Astrocyte (in vitro differentiated cells and primary cell): ENCODE measurements around the gene PTGER2. TPM values are rescaled to one million over a fixed set of nuclear protein-coding genes. Genes with fewer than 3 reads are reported as not detected.

ENCODE experiments used
- DNase-seq: peaks from one replicate; pipeline ENCODE4 v3.0.0-alpha.2; 2010; ENCODE audit warnings: low read depth
- FAIRE-seq: peaks from 2 replicates; lab custom pipeline; 2011; peaks lifted over from hg19 to GRCh38; lab: Jason Lieb, UNC
- H2AFZ ChIP-seq: 2 replicates; pipeline ENCODE4 v1.6.0; 2012; ENCODE audit warnings: low read depth, low read length, inconsistent platforms
- H3K27ac ChIP-seq: 2 replicates; pipeline ENCODE4 v1.5.1; 2011; ENCODE audit warnings: low read depth, low read length, inconsistent platforms
- H3K27me3 ChIP-seq: 2 replicates; pipeline ENCODE4 v1.6.0; 2011; ENCODE audit warnings: low read length, inconsistent platforms; ENCODE audit not compliant: insufficient read depth
- H3K36me3 ChIP-seq: 2 replicates; pipeline ENCODE4 v1.5.1; 2011; ENCODE audit warnings: low read length, inconsistent platforms; ENCODE audit not compliant: insufficient read depth
- H3K4me1 ChIP-seq: 2 replicates; pipeline ENCODE4 v1.5.1; 2011; ENCODE audit warnings: low read length, inconsistent platforms; ENCODE audit not compliant: insufficient read depth
- H3K4me2 ChIP-seq: 2 replicates; pipeline ENCODE4 v1.6.0; 2012; ENCODE audit warnings: low read length, inconsistent platforms
- H3K4me3 ChIP-seq: 2 replicates; pipeline ENCODE4 v1.5.1; 2011; ENCODE audit warnings: low read depth, mild to moderate bottlenecking, low read length, inconsistent platforms; ENCODE audit not compliant: insufficient read depth
- H3K79me2 ChIP-seq: 2 replicates; pipeline ENCODE4 v1.6.0; 2012; ENCODE audit warnings: mild to moderate bottlenecking, low read length, inconsistent platforms; ENCODE audit not compliant: insufficient read depth
- H3K9ac ChIP-seq: 2 replicates; pipeline ENCODE4 v1.6.0; 2012; ENCODE audit warnings: mild to moderate bottlenecking, low read length, inconsistent platforms
- H3K9me3 ChIP-seq: 2 replicates; pipeline ENCODE4 v1.5.1; 2012; ENCODE audit warnings: low read depth, mild to moderate bottlenecking, low read length, inconsistent platforms; ENCODE audit not compliant: insufficient read depth
- H4K20me1 ChIP-seq: 2 replicates; pipeline ENCODE4 v1.6.0; 2012; ENCODE audit warnings: low read length, inconsistent platforms; ENCODE audit not compliant: insufficient read depth
- H3K27ac Mint-ChIP-seq: one replicate; pipeline ENCODE4 v1.8.0; 2021; ENCODE audit warnings: mild to moderate bottlenecking, mixed read lengths; ENCODE audit not compliant: unreplicated experiment
- H3K27me3 Mint-ChIP-seq: one replicate; pipeline ENCODE4 v1.8.0; 2021; ENCODE audit warnings: low read depth, mixed read lengths; ENCODE audit not compliant: unreplicated experiment
- H3K36me3 Mint-ChIP-seq: one replicate; pipeline ENCODE4 v1.8.0; 2021; ENCODE audit warnings: low read depth, mixed read lengths; ENCODE audit not compliant: unreplicated experiment
- H3K4me1 Mint-ChIP-seq: one replicate; pipeline ENCODE4 v1.8.0; 2021; ENCODE audit warnings: low read depth, mixed read lengths; ENCODE audit not compliant: unreplicated experiment
- H3K4me3 Mint-ChIP-seq: one replicate; pipeline ENCODE4 v1.8.0; 2021; ENCODE audit warnings: mild to moderate bottlenecking, moderate library complexity, mixed read lengths; ENCODE audit not compliant: unreplicated experiment
- H3K9me3 Mint-ChIP-seq: one replicate; pipeline ENCODE4 v1.8.0; 2021; ENCODE audit warnings: mild to moderate bottlenecking, mixed read lengths; ENCODE audit not compliant: unreplicated experiment
- CTCF ChIP-seq: IDR thresholded peaks from 2 replicates; pipeline ENCODE4 v1.5.1; 2011; ENCODE audit warnings: low read depth, mild to moderate bottlenecking, inconsistent platforms, low read length, moderate library complexity; ENCODE audit not compliant: insufficient read depth
- EZH2 ChIP-seq: IDR thresholded peaks from 2 replicates; pipeline ENCODE4 v1.6.1; 2012; ENCODE audit warnings: mild to moderate bottlenecking, low read length, inconsistent platforms; ENCODE audit not compliant: insufficient read depth
- total RNA-seq: library from RNA; stranded (reverse); gene quantifications from 2 replicates; pipeline ENCODE4 v1.2.1, GENCODE V29; 2021

The PTGER2 gene
- total RNA-seq, 1 donor from 2014 or later: not detected

GRCh38 chr14:52314595-52315354 lies 663 bp downstream of the PTGER2 start:
- Histone ChIP-seq H3K9me3 (no peaks in the 10 kb centered on the region), H3K27me3 (peaks cover 14% of the 10 kb centered on the region), H3K27ac (peak overlapping the region; percentile 3), H3K36me3 (no peaks in the 10 kb centered on the region), H3K4me2 (peak overlapping the region; percentile 96), H3K4me3 (peak overlapping the region; percentile 76), H3K9ac (peak overlapping the region; percentile 75), H2AFZ (peak overlapping the region; percentile 97), H4K20me1 (no peaks in the 10 kb centered on the region), H3K79me2 (no peaks in the 10 kb centered on the region), H3K4me1 (peaks cover 17% of the 10 kb centered on the region)
- Mint-ChIP-seq H3K27ac (no peak overlapping the region), H3K36me3 (no peaks in the 10 kb centered on the region), H3K9me3 (peaks cover 7% of the 10 kb centered on the region), H3K4me1 (peaks cover 9% of the 10 kb centered on the region), H3K4me3 (peak overlapping the region; percentile 80), H3K27me3 (peaks cover 59% of the 10 kb centered on the region)
- TF ChIP-seq EZH2: no peak
- TF ChIP-seq CTCF: no peak
- FAIRE-seq (no peak), DNase-seq (no peak)

- H3K4me3 Mint-ChIP-seq: peak overlapping the region; percentile 80
- peaks cover 9% of the 10 kb centered on the region for H3K4me1 Mint-ChIP-seq
- peaks cover 55% of the 10 kb centered on the region for H3K27me3 Mint-ChIP-seq
- no peaks in the 10 kb centered on the region for H3K9me3 ChIP-seq
- peak overlapping the region; percentile 75 for H3K9ac ChIP-seq
- H3K4me2 ChIP-seq: peak overlapping the region; percentile 96
- no peak overlapping the region for H3K27ac ChIP-seq
- no peaks in the 10 kb centered on the region for H3K36me3 Mint-ChIP-seq
- H3K27ac Mint-ChIP-seq: no peak overlapping the region
- no peak for FAIRE-seq
- H4K20me1 ChIP-seq: no peaks in the 10 kb centered on the region
- peaks cover 17% of the 10 kb centered on the region for H3K4me1 ChIP-seq
- peaks cover 4% of the 10 kb centered on the region for H3K9me3 Mint-ChIP-seq
- peak overlapping the region; percentile 97 for H2AFZ ChIP-seq
- no peak for DNase-seq
- peaks cover 14% of the 10 kb centered on the region for H3K27me3 ChIP-seq
- no peak for TF ChIP-seq CTCF
- TF ChIP-seq EZH2: no peak
- H3K79me2 ChIP-seq: no peaks in the 10 kb centered on the region
- H3K36me3 ChIP-seq: no peaks in the 10 kb centered on the region
- H3K4me3 ChIP-seq: peak overlapping the region; percentile 76
Observed at GRCh38 chr14:52315355-52315718, 1.2 kb downstream of the PTGER2 start.

- Histone ChIP-seq H3K79me2 (no peaks in the 10 kb centered on the region), H3K27ac (no peak overlapping the region), H3K4me1 (peaks cover 17% of the 10 kb centered on the region), H4K20me1 (no peaks in the 10 kb centered on the region), H3K4me2 (no peak overlapping the region), H3K27me3 (peaks cover 14% of the 10 kb centered on the region), H3K9ac (no peak overlapping the region), H3K36me3 (no peaks in the 10 kb centered on the region), H3K4me3 (no peak overlapping the region), H3K9me3 (no peaks in the 10 kb centered on the region), H2AFZ (no peak overlapping the region)
- H3K27me3 Mint-ChIP-seq: peaks cover 41% of the 10 kb centered on the region
- no peak for FAIRE-seq
- H3K4me1 Mint-ChIP-seq: peaks cover 5% of the 10 kb centered on the region
- H3K36me3 Mint-ChIP-seq: no peaks in the 10 kb centered on the region
- H3K27ac Mint-ChIP-seq: no peak overlapping the region
- no peak for TF ChIP-seq EZH2
- no peak for TF ChIP-seq CTCF
- peaks cover 21% of the 10 kb centered on the region for H3K9me3 Mint-ChIP-seq
- H3K4me3 Mint-ChIP-seq: no peak overlapping the region
- DNase-seq: no peak
Observed at GRCh38 chr14:52318062-52318461, 4.0 kb downstream of the PTGER2 start.
